ENCODE results near the gene UPF1. TPM values are rescaled to one million over a fixed set of nuclear protein-coding genes. Genes with fewer than 3 reads are reported as not detected.

Gene UPF1
- total and polyA plus RNA-seq, 2 of the 13 experiments (the other 11 are each of a cell fraction or from before 2014, with no cell fraction given), result 16.9 to 41.8 TPM

- TF ChIP-seq, protein P1, sequence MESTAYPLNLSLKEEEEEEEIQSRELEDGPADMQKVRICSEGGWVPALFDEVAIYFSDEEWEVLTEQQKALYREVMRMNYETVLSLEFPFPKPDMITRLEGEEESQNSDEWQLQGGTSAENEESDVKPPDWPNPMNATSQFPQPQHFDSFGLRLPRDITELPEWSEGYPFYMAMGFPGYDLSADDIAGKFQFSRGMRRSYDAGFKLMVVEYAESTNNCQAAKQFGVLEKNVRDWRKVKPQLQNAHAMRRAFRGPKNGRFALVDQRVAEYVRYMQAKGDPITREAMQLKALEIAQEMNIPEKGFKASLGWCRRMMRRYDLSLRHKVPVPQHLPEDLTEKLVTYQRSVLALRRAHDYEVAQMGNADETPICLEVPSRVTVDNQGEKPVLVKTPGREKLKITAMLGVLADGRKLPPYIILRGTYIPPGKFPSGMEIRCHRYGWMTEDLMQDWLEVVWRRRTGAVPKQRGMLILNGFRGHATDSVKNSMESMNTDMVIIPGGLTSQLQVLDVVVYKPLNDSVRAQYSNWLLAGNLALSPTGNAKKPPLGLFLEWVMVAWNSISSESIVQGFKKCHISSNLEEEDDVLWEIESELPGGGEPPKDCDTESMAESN (CRISPR knock-in tag; conservative IDR thresholded peaks at IDR 0.05), result no peak
- TF ChIP-seq ZNF619 (CRISPR knock-in tag; IDR thresholded peaks at IDR 0.05) (no peak), SAFB2 (CRISPR knock-in tag; IDR thresholded peaks at IDR 0.05; ENCODE audit: borderline replicate concordance, low read depth) (no peak), HNF4A (CRISPR knock-in tag; IDR thresholded peaks at IDR 0.05) (peak; percentile 68; the same call in 1 of the 2 replicates), ZNF557 (CRISPR knock-in tag; IDR thresholded peaks at IDR 0.05) (no peak), MTA1 (CRISPR knock-in tag; IDR thresholded peaks at IDR 0.05; ENCODE audit: borderline replicate concordance) (0 out of 2 replicates have a peak, but pooled peaks have one; percentile 28), ZBTB4 (CRISPR knock-in tag; IDR thresholded peaks at IDR 0.05; ENCODE audit: borderline replicate concordance) (no peak), SIN3B (IDR thresholded peaks at IDR 0.05; ENCODE audit: low read length) (no peak), TBL1XR1 (IDR thresholded peaks at IDR 0.05; ENCODE audit: borderline replicate concordance, low read length, partially characterized antibody) (no peak), REPIN1 (CRISPR knock-in tag; IDR thresholded peaks at IDR 0.05; ENCODE audit: borderline replicate concordance, low read depth) (no peak), HNF4G (IDR thresholded peaks at IDR 0.05; ENCODE audit: borderline replicate concordance, low read depth, low read length) (peak; percentile 52; the same call in 1 of the 2 replicates), HNF4G (CRISPR knock-in tag; IDR thresholded peaks at IDR 0.05; ENCODE audit: borderline replicate concordance, low read depth) (no peak), KDM6A (CRISPR knock-in tag; IDR thresholded peaks at IDR 0.05; ENCODE audit: low read depth) (no peak), FLYWCH1 (CRISPR knock-in tag; IDR thresholded peaks at IDR 0.05) (no peak), GLMP (CRISPR knock-in tag; IDR thresholded peaks at IDR 0.05; ENCODE audit: borderline replicate concordance) (no peak), ZNF768 (CRISPR knock-in tag; IDR thresholded peaks at IDR 0.05) (no peak), HNRNPL (IDR thresholded peaks at IDR 0.05; ENCODE audit: low read depth, low read length) (peak; percentile 96), HNRNPLL (IDR thresholded peaks at IDR 0.05; ENCODE audit: low read depth, low read length, poor library complexity, severe bottlenecking) (no peak), ZNF205 (CRISPR knock-in tag; IDR thresholded peaks at IDR 0.05) (no peak)
- TF ChIP-seq, protein P2, sequence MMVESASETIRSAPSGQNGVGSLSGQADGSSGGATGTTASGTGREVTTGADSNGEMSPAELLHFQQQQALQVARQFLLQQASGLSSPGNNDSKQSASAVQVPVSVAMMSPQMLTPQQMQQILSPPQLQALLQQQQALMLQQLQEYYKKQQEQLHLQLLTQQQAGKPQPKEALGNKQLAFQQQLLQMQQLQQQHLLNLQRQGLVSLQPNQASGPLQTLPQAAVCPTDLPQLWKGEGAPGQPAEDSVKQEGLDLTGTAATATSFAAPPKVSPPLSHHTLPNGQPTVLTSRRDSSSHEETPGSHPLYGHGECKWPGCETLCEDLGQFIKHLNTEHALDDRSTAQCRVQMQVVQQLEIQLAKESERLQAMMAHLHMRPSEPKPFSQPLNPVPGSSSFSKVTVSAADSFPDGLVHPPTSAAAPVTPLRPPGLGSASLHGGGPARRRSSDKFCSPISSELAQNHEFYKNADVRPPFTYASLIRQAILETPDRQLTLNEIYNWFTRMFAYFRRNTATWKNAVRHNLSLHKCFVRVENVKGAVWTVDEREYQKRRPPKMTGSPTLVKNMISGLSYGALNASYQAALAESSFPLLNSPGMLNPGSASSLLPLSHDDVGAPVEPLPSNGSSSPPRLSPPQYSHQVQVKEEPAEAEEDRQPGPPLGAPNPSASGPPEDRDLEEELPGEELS (CRISPR knock-in tag; IDR thresholded peaks at IDR 0.05), result no peak
- TF ChIP-seq, protein P3, sequence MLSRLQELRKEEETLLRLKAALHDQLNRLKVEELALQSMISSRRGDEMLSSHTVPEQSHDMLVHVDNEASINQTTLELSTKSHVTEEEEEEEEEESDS (CRISPR knock-in tag; IDR thresholded peaks at IDR 0.05; ENCODE audit: borderline replicate concordance), result no peak
These were observed 67.0 kb downstream of the UPF1 start (continued) for GRCh38 chr19:18898607-18899408.

Measured in HepG2 (cell line).